ENCODE measurements around the gene GUCY1B1.

The GUCY1B1 gene

DNA sequence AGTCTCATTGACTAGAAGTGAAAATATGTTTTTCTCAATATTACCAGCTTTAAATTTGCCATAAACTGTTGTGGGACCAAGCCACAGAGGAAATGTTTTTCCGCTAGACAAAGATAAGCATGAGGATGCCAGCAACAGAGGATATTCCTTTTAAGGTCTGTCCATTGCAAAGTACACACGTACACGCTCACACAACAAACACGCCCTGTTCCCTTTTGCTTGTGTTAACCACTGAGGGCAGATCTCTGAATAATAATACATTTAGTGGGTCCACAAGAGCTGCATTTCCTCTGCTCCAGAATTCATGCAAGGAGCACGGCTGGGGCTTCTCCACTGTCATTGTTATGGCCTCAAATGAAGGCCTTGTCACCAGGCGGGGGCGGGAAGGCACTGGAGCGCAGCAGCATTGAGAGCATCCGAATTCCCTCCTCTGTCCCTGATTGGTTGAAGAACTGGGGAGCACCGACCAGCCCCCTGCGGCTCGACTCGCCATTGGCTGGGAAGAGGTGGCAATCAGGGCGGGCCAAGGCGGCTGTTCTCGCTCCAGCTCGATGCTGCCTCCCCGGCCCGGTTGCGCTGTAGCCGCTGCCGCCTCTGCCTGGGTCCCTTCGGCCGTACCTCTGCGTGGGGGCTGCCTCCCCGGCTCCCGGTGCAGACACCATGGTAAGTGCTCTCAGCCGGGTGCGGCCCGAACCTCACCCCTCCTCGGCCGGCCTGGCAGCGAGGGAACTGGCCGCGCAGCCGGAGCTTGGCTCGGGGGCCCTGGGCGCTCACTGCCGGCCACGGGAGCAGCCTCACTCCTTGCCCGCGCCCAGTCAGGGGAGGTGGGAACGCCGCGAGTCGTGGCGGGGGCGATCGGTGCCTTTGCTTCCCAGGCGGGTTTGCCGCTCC, at the start of gene GUCY1B1:
Gene GUCY1B1 (plus strand): TSS at position 541 of the 891 bp plus-strand sequence. CDS start 120 bp downstream, at position 661.
- peak; percentile 3 for DNase-seq

DNA sequence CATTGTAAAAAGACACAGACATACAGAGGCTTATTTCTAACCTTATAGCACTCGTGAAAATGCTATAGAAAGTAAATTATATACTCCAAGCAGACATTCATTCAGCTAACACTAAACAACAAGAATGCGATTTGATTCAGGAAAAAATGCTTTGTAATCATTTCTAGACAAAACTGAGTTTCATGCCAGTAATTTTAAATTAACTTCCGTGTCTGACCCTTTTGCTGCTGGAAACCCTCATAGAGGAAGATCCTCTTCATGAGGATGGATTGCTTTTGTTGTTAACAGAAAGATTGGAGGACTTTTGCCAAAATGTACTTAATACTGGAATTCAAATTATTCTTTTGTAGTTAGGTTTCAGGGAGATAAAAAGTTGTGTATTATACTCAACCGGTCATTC, 48.9 kb upstream of the GUCY1B1 start:
- DNase-seq = no peak

DNA sequence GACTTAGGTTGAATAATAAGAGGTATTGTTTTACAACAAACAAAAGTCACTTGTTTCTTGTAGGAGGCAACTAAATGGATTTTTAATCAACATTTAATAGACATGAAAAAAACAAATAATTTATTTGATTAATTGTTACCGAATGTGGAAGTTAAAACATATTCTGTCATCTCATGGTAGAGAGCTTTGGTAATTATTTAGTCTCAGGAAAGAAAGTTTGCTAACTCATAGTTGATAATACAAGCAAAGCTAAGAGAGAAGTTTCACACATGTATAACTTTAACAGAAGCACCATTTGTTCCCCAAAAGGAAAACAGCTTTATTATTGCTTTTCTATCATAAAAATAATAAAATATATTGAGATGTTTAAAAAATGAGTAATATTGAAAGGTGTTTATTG, 47.3 kb upstream of the GUCY1B1 start:
- DNase-seq = no peak

DNA sequence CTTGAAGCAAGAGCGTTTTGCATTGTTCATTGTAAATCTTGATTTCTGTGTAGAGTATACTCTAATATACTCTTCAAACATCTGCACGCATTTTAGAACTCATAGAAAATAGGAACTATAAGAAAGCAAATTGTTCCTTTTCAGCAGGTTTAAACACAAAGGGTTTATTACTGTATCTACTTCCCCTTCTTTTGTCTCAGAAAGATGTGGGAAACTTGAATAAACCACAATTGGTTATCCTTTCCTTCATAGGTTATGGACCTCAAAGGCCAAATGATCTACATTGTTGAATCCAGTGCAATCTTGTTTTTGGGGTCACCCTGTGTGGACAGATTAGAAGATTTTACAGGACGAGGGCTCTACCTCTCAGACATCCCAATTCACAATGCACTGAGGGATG, 46.0 kb upstream of the GUCY1B1 start:
- DNase-seq = no peak

DNA sequence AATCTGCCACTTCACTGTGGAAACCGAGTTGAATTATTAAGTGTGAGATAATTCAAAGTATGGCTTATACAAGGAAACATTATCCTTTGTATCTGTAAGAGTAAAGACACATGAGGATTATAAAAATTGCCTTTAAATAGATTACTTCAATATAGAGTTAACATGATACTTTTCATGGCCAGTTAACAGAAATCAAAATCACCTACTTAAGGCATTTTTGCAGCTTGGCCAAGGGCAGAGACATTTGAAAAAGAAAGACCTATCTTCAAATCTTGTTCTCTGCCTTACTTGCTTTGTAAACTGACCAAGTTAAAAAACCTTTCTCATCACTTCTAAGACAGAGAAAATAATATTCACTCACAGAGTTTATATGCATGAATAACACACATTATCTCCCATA, 44.9 kb upstream of the GUCY1B1 start:
- no peak for DNase-seq

DNA sequence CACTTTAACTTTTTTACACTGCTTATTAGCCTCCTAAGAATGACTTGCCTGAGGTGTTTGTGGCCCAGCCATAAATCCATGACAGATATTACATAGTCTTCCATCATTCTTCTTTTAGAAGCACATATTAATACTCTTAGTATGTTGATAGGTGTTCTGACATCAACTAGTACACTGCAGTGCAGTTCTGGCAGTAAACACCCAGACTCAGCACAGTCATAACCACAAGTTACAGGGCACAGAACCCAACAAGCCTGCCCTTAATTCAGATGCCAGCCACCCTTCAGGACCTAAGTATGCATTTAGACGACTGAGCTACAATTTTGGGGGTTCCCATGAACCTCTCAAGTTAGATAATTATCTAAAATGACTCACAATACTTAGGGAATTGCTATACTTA, 36.5 kb upstream of the GUCY1B1 start:
- DNase-seq = no peak

DNA sequence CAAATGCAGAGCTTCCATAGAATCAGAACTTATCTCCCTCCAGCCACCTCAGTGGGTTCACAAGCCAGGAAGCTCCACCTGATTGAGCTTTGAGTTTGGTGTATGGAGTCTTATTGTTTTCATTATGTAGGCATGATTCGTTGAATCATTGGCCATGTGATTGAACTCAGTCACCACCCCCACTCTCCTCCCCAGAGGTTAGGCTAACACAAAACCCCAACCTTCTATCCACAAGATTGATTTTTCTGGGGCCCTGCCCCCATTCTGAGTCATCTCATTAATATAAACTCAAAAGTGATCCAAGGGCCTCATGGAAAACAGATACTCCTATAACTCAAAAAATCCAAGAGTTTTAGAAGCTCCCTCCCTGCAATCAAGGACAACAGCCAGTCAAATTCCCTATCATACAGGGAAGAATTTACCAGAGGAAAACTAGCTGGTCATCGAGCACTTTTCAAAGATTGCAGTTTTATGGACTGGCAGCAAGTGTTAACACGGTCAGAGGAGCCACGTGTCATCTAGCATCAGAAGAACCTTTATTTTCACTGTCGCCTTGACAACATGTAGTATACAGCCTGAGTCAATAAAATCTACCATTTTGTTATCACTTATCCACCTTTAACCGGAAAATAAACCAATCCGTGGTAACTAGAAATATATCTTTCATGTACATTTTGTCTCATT, 35.9 kb upstream of the GUCY1B1 start:
- DNase-seq = no peak

DNA sequence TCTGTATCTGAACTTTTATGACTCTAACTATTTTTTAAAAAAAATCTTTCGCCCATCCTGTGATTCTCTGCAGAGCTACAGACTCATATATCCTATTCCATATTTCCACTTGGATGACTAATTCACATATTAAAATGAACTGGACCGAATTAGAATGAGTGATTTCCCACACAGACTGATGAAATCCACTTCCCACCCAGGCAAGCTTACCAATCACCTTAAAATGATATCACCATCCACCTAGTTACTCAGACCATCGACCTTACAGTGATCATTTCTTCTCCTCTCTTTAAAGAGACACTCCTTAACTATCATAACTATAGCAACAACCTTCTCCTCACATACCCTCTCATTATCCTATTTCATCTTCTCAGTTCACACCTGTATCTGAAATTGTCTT, 34.1 kb upstream of the GUCY1B1 start:
- no peak for DNase-seq

DNA sequence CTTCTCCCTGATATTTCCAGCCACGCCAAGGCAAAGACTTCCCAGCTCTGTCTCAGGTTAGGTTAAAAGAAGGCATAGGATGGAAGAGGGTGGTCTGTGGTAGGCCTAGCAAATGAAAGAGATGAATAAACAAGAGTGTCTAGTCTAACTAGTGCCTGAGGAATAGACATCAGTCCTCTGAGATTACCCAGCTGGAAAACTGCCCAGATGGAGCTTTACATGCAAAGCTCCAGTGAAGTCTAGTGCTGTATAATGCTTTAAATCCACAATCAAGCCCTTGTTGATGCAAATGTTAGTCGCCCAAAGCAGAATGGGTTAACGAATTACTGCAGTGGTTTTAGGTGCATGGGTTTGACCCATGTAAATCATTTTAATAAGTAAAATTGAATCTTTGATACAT, 24.8 kb upstream of the GUCY1B1 start:
- DNase-seq = no peak

DNA sequence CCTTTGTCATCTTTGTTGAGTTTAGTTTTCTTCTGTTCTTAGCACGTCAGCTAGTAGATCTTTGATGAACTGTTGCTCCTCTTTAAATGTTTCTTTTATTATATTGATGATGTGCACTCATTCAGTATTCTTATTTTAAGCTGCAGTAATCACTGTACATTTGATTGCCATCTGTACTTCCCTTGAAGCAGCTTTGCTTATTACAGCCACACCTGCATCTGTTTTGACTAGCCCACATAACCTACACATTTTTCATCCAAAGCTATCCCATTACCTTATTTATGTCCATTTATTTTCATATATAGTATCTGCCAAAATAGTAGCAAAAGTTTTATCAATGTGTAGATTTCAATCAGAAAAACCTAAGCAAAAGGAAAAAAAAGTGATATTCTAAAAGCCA, 23.9 kb upstream of the GUCY1B1 start:
- no peak for DNase-seq

DNA sequence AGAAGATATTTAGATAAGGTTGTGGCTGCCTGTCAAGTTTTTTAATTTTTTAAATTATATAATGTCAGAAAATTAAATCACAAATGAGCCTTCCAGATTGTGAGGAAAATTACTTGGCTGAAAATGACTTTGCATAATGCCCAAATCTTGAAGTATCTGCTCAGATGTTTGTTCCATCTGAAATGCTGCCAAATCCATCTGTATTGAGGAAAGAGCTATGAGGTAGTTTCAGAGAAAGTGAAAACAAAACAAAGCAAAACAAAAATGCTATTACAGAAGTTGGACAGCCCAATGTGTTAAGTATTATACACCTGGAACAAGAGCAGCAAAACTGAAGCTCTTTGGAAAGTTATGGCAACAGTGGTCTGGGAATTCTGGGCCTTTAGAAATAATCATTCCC, 23.3 kb upstream of the GUCY1B1 start:
- no peak for DNase-seq

DNA sequence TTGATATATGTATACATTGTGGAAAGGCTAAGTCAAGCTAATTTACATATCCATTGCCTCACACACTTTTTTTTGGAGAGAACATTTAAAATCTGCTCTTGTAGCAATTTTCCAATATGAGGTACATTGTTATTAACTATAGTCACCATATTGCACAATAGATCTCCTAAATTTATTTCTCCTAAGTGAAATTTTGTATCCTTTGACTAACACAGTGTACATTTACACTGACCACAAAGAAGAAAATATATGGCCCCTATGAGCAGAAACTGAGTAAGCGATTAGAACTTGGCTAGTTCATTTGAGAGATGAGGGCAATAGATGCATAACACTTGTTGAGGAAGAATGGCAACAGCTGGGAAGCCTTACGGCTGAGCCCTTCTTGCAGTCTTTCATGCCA, 20.3 kb upstream of the GUCY1B1 start:
- no peak for DNase-seq

DNA sequence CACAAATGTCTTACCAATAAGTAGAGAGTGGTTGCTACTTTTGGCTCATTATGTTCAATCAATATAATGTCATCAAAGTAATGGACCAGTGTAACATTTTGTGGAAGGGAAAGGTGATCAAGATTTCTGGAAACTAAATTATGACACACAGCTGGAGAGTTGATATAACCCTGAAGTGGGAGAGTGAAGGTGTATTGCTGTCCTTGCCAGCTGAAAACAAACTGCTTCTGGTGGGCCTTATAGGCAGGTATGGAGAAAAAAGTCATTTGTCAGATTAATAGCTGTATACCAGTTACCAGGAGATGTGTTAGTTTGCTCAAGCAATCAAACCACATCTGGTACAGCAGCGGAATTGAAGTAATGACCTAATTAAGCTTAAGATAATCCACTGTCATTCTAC, 17.3 kb upstream of the GUCY1B1 start:
- DNase-seq = no peak

DNA sequence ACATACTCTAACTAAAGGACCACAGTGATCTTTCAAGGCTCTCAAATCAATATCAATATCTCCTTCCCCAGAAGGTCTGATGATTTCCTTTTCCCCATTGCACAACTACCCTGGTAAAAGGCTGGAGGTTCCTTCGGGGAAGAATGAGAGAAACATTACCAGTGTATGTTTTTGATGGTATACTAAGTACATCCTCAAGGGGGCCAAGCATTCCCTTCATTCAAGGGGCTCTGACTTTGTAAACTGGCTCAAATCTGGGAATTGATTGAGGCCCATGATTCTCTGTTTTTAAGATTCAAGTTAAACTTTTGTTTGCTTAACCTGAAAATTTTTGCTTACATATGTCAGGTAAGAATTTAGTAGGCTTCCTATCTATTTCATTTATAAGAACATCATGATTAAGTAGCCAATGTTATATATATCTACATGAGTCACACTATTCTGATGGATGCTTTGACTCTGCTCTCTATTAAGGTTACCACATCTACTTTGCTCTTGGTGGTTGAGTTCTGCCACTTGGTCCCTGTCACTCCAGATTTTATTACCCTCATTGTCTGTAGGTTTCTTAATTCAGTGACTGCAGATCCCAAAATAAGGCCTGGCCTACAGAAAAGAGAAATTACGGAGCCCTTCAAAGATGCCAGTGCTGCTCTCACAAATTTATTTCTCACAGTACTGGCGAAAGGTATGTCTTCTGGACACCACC, 16.4 kb upstream of the GUCY1B1 start:
- no peak for DNase-seq

DNA sequence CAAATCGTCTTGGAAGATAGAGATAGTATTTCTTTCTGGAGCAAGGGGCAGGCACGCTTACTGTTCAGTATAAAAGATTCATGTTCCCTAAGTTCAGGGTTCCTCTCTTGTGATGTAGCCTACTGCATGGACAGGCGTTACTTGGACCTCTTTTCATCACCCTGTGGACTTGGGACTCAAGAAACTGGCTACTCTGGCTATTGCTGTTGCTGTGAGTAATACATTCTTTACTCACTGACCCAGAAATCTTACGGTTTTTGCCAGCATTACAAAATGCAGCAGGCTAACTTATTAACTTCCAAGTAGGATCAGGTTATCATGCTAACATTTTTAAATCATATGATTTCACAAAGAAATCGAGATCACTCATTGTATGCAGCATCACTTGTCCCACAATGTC, 12.8 kb upstream of the GUCY1B1 start:
- DNase-seq = no peak

DNA sequence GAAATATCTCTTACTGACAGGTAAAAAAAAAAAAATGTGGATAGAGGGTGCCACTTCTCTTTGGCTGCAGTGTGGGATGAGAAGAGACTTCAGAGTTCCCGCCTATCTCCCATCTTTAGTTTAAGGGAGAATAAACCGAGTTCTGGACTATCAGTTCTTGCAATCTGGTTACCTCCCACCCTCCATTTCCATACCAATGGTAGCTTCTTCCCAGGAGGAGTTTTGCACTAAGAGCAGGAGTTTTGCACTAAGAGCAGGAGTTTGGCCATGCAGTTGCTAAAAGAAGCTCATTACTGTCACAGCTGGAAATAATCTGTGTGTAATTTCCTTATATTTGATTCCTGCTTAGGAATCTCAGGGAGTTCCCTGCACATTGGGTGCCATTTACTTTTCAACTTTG, 10.8 kb upstream of the GUCY1B1 start:
- DNase-seq = no peak

DNA sequence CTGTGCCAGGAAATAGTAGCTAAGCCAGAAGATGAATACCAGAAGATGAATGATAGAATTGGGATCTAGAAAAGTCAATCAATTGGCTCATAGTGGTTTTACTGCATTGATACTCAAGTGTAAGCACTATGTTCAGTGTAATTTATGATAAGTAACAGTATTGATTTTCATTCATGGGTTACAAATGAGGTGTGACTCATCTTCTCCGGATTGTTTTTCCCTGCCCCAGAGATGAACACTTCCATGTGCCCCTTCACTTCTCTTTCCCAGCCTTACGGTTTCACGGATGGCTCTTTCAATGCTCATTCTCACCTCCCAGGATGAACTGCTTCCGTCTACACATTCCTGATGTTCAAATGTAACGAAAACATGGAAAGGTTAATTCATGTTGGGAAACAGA, 9.8 kb upstream of the GUCY1B1 start:
- no peak for DNase-seq

DNA sequence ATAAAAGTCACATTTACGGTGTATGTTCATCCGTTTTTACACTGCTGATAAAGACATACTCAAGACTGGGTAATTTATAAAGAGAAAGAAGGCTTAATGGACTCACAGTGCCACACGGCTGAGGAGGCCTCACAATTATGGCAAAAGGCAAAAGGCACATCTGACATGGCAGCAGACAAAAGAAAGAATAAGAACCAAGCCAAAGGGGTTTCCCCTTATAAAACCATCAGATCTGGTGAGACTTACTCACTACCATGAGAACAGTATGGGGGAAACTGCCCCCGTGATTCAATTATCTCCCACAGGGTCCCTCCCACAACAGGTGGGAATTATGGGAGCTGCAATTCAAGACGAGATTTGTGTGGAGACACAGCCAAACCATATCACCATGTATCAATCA, 7.3 kb upstream of the GUCY1B1 start:
- no peak for DNase-seq

DNA sequence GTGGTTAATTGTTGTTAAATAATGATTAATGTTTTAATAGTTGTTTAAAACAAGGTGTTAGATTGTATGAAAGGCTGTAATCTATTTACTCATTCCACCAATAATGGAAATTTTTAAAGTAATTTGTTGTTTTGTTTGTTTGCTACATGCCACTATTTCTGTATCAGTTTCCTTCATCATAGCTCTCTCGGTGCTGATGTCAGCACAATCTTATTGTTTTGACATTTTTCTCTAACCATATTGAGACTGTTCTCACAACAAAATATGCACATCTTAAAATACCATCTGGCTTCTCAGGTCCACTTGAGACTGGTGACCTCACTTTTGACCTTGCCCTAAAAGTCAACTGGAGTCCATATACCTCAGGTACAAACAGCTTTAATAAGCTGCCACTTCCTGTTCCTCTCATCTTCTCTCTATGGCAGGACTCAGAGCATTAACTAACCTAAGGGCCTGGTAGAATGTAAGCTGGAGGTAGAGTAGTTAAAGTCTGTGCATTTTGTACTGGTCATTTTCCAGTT, 1.0 kb upstream of the GUCY1B1 start:
- no peak for DNase-seq

DNA sequence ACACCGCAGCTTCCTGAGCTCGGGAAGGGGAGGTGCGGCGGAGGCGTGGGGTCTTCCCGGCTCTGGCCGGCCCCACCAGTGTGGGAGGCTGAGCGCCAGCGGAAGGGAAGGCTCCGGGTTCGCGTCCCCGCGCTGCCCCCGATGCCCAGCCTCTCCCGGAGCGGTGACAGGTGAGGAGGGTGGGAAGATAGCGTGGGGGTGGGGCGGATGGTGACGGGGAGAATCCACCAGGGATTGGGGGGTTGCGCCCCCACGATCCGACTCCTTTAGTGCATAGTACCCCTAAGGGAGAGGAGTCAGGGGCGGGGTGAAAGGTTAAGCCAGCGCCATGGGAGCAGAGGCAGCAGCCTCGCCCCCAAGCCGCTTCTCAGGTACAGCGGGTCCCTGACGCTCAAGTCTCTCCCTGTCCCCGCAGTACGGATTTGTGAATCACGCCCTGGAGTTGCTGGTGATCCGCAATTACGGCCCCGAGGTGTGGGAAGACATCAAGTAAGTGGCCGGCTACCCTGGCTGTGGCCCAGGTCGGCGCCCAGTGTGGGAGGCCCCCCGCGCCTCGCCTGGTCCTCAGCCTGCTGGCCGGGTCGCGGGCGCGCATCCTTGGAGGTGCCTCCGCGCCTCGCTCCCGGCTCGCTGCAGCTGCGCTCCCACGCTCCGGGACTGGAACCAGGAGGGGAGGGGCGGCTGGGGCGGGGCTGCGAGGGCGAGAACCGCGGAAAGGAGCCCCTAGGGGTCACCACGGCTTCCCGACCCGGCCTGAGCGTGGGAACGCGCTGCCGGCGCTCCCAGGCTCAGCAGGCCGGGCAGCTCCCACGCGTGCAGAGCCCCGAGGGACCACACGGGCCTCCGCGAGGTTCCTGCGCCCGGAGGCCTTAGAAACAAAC, 791 bp downstream of the GUCY1B1 start:
- DNase-seq = no peak

DNA sequence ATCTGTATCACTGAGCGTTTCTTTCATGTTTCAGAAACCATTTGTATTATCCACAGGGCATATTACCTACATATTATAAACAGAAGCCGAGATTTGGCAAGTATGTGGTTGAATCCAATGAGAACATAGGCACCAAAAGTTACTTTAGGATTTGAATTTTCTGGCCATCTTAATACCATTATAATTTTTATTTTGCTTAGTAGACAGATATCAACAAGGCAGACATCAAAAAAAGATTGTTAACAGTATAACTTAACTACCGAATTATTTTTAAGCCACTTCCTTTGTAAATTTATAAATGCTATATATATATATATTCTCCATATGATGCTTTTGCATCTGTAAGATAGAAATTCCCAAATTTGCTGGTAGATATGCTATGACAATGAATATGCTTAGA, 2.2 kb downstream of the GUCY1B1 start:
- DNase-seq = no peak

DNA sequence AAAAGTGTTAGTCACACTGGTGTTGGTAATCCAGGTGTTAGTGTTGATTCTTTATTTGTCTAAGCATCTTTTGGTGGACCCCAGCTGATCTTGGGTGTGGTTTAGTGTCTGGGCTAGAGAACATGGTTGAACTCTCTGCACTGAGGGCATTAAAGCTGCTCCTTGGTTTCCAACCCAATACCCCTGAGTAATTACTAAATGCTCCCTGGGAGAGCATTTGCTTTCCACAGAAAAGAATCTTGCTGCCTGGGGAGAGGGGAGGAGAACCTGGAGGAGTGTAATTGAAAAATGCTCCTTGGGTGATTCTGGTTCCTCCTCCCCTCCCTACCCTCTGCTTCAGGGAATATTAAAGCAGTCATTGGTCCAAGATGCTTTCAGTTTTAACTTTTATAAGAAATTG, 3.1 kb downstream of the GUCY1B1 start:
- no peak for DNase-seq

DNA sequence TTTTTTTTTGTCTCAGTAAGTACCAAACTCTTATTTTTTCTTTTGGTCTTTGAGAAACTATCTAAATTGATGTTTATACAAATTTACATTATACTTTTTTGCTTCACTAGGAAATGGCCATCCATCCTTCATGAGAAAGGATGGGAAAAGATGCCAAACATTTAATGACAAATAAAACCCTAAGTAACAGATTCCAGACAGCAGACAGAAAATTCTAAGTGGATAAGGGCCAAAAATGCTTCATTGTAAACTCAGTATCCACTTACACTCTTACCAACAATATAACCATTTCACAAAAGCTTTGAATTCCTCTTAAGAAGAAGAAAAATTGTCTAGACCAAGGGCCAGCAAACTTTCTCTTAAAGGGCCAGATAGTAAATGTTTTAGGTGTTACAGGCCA, 3.5 kb downstream of the GUCY1B1 start:
- no peak for DNase-seq
